ENCODE data around the gene MYT1. TPM values are rescaled to one million over a fixed set of nuclear protein-coding genes. Genes with fewer than 3 reads are reported as not detected.

MYT1 gene
- total RNA-seq, 4 donors from 2014 or later = 0.16 to 0.55 TPM; not detected in 2

- DNase-seq = no peak
- Histone ChIP-seq H3K4me1 (no peaks in the 10 kb centered on the region), H3K4me3 (no peak overlapping the region), H3K9me3 (no peaks in the 10 kb centered on the region), H3K27me3 (peaks cover 90% of the 10 kb centered on the region), H3K27ac (no peak overlapping the region), H3K36me3 (no peaks in the 10 kb centered on the region)
- in situ Hi-C loops (cut with MboI; ENCODE audit: low pct_ligation_motif_present in 1 of 4, low pct_unique_long_range_greater_than_20kb in 1 of 4, low sequenced_read_pairs in 3 of 4) (no loop called here), intact Hi-C loops (cut with DNase I; ENCODE audit: low total_unique reads) (no loop called here)
- whole genome bisulfite sequencing, 2 donors (ENCODE audit: low coverage in 1 of 2) = 67 to 83% methylated on average over 5 of the region's 5 CpGs
- TF ChIP-seq, protein P1, sequence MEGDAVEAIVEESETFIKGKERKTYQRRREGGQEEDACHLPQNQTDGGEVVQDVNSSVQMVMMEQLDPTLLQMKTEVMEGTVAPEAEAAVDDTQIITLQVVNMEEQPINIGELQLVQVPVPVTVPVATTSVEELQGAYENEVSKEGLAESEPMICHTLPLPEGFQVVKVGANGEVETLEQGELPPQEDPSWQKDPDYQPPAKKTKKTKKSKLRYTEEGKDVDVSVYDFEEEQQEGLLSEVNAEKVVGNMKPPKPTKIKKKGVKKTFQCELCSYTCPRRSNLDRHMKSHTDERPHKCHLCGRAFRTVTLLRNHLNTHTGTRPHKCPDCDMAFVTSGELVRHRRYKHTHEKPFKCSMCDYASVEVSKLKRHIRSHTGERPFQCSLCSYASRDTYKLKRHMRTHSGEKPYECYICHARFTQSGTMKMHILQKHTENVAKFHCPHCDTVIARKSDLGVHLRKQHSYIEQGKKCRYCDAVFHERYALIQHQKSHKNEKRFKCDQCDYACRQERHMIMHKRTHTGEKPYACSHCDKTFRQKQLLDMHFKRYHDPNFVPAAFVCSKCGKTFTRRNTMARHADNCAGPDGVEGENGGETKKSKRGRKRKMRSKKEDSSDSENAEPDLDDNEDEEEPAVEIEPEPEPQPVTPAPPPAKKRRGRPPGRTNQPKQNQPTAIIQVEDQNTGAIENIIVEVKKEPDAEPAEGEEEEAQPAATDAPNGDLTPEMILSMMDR (IDR thresholded peaks at IDR 0.05) = no peak
- no peak for TF ChIP-seq EP300 (IDR thresholded peaks at IDR 0.05; ENCODE audit: low read depth)
- no peak for TF ChIP-seq POLR2A (IDR thresholded peaks at IDR 0.05)
- TF ChIP-seq POLR2AphosphoS5 (IDR thresholded peaks at IDR 0.05) = no peak
Measured at GRCh38 chr20:64163776-64164122, 503 bp upstream of the MYT1 start.

- intact Hi-C loops (cut with DNase I; ENCODE audit: low total_unique reads) = no loop called here
- peaks cover 67% of the 10 kb centered on the region for H3K27me3 ChIP-seq
- no peak overlapping the region for H3K4me3 ChIP-seq
- TF ChIP-seq POLR2AphosphoS5 (IDR thresholded peaks at IDR 0.05) (no peak), EP300 (IDR thresholded peaks at IDR 0.05; ENCODE audit: low read depth) (no peak)
- TF ChIP-seq, protein P1 (IDR thresholded peaks at IDR 0.05) = no peak
- H3K36me3 ChIP-seq = no peaks in the 10 kb centered on the region
- H3K4me1 ChIP-seq = no peaks in the 10 kb centered on the region
- no peaks in the 10 kb centered on the region for H3K9me3 ChIP-seq
- H3K27ac ChIP-seq = no peak overlapping the region
- 63% methylated on average over 14 of the region's 14 CpGs; no CpG with 5 or more reads in 1 of the 2 donors for WGBS, 2 donors (ENCODE audit: low coverage in 1 of 2)
- in situ Hi-C loops (cut with MboI; ENCODE audit: low pct_ligation_motif_present in 1 of 4, low pct_unique_long_range_greater_than_20kb in 1 of 4, low sequenced_read_pairs in 3 of 4) = no loop called here
- DNase-seq = no peak
Measured at GRCh38 chr20:64165866-64166600, 1.8 kb downstream of the MYT1 start.

DNA sequence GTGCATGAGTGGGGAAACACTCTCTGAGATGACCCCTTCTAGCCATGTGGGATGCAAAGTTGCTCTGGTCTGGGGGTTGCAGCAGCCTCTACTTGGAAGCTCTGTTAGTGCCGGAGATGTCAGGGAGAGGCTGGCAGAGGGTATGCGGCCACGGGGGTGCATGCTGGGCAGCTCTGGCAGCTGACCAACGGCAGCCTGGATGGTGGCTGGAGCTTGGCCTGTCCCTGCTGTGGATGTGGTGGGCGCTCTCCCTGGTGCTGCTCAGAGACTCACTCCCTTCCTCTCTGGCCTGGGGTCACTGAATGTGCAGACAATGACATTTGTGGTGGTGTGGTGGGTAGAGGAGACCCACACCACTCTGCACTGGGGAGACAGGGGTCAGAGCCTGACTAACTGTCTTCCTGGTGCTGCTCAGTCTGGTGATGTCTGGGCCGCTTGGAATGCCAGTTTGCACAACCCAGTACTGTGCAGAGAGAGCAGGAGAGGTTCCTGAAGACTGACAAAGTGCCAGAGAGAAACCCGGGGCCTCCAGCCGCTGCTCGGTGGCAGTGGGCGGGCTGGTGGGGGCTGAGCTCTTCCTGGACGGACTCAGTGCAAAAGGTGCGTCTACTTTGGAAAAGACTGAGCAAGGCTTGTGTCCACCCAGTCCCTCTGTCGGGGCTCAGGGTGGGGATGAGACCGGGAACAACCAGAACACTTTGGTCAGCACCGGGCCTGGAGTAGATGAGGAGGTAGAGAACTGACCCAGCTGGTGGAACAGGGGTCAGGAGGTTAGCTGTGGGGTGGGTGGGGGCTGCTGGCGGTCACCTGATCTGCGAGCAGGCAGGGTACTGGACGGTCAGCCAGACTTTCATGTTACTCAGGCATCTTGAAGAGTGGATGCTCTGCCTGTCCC is 2.7 kb downstream of the MYT1 start:
- Histone ChIP-seq H3K27me3 (peaks cover 61% of the 10 kb centered on the region), H3K9me3 (no peaks in the 10 kb centered on the region), H3K4me1 (no peaks in the 10 kb centered on the region), H3K27ac (no peak overlapping the region), H3K36me3 (no peaks in the 10 kb centered on the region), H3K4me3 (no peak overlapping the region)
- in situ Hi-C loops (cut with MboI; ENCODE audit: low pct_ligation_motif_present in 1 of 4, low pct_unique_long_range_greater_than_20kb in 1 of 4, low sequenced_read_pairs in 3 of 4) = no loop called here
- intact Hi-C loops (cut with DNase I; ENCODE audit: low total_unique reads) = no loop called here
- no peak for DNase-seq
- no peak for TF ChIP-seq POLR2A (IDR thresholded peaks at IDR 0.05)
- TF ChIP-seq, protein P1 (IDR thresholded peaks at IDR 0.05) = no peak
- 68 to 70% methylated on average over 2 to 17 of the region's 18 CpGs for WGBS, 2 donors (ENCODE audit: low coverage in 1 of 2)

- H3K27ac ChIP-seq = no peak overlapping the region
- WGBS, 2 donors (ENCODE audit: low coverage in 1 of 2) = 64 to 70% methylated on average over 3 to 11 of the region's 11 CpGs
- no peak overlapping the region for H3K4me3 ChIP-seq
- no peaks in the 10 kb centered on the region for H3K36me3 ChIP-seq
- in situ Hi-C loops (cut with MboI; ENCODE audit: low pct_ligation_motif_present in 1 of 4, low pct_unique_long_range_greater_than_20kb in 1 of 4, low sequenced_read_pairs in 3 of 4) = no loop called here
- DNase-seq = no peak
- H3K4me1 ChIP-seq = no peaks in the 10 kb centered on the region
- peaks cover 55% of the 10 kb centered on the region for H3K27me3 ChIP-seq
- intact Hi-C loops (cut with DNase I; ENCODE audit: low total_unique reads) = no loop called here
- TF ChIP-seq POLR2AphosphoS5 (IDR thresholded peaks at IDR 0.05) (no peak), POLR2A (IDR thresholded peaks at IDR 0.05) (no peak), EP300 (IDR thresholded peaks at IDR 0.05; ENCODE audit: low read depth) (no peak)
- TF ChIP-seq, protein P1 (IDR thresholded peaks at IDR 0.05) = no peak
- no peaks in the 10 kb centered on the region for H3K9me3 ChIP-seq
Measured at GRCh38 chr20:64167676-64168075, 3.4 kb downstream of the MYT1 start.
